ENCODE results near the gene VWA1. TPM values are rescaled to one million over a fixed set of nuclear protein-coding genes. Genes with fewer than 3 reads are reported as not detected.
"Not testable (repeated sequence)": the region's sequence is repeated elsewhere in the genome, so short reads cannot be mapped to it uniquely, and the experiment has no call there.

Gene VWA1
- total RNA-seq, 4 donors from 2014 or later: 142 to 261 (median 161) TPM

DNA sequence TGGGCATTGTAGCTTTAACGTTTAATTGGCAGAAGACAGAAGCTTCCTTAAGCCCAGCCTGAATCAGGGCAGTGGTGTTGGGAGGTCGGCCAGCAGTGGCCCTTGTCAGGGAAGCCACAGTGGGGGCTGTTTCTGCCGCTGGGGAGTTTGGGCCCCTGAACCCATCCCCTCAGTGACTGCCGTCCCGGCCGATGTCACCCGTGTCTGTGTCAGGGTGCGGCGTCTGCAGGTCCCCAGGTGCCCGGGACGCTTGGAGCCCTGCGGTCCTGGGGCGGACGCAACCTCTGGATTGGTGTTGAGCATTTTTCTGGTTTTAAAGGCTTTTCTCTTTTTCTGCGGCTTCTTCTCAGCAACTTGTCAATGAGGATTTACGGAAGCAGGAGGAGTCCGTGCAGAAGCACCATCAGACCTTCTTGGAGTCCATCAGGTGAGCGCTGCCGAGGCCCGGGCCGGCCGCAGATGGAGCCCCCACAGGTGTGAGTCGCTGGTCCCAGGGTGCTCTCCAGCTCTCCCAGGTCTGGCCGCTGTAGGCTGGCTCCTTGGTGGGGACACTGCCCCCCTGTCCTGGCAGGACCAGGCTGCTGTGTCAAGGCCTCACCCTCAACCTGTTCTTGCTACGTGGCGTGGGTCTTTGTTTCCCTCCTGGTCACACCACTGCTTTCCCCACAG is 16.3 kb downstream of the VWA1 start:
- H3K9me3 ChIP-seq: no peaks in the 10 kb centered on the region
- H3K4me1 ChIP-seq: no peaks in the 10 kb centered on the region
- H3K36me3 ChIP-seq: no peaks in the 10 kb centered on the region
- no peaks in the 10 kb centered on the region for H3K27me3 ChIP-seq
- no peak for DNase-seq (ENCODE audit: low spot score in 2 of 2)
- TF ChIP-seq CTCF (IDR thresholded peaks at IDR 0.05) (no peak), EP300 (IDR thresholded peaks at IDR 0.05) (no peak), POLR2A (IDR thresholded peaks at IDR 0.05) (no peak)
- WGBS, 2 donors: 90% methylated on average over 26 of the region's 26 CpGs
- no peak overlapping the region for H3K27ac ChIP-seq
- H3K4me3 ChIP-seq: no peak overlapping the region

DNA sequence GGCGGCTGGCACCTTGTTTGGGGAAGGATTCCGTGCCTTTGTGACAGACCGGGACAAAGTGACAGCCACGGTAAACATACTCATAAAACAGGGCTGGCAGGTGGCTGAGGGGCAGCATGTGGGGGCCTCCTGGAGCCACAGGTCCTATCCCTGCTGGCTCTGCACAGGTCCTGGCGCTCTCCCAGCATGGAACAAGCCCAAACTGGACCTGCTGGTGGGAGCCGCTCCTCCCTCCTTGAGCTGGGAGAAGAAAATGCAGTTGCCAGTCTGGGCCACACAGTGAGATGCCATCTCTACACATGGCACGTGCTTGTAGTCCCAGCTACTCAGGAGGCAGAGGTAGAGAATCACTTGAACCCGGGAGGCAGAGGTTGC is 16.9 kb downstream of the VWA1 start:
- WGBS, 2 donors: 74 to 93% methylated on average over 2 to 8 of the region's 8 CpGs
- H3K27ac ChIP-seq; DNase-seq (ENCODE audit: low spot score in 2 of 2); H3K4me3 ChIP-seq; H3K9me3 ChIP-seq; H3K36me3 ChIP-seq; H3K27me3 ChIP-seq; H3K4me1 ChIP-seq: not testable (repeated sequence)

GRCh38 chr1:1452882-1453281 is 17.4 kb downstream of the VWA1 start:
- Histone ChIP-seq H3K27ac (no peak overlapping the region), H3K36me3 (no peaks in the 10 kb centered on the region), H3K27me3 (no peaks in the 10 kb centered on the region), H3K4me1 (no peaks in the 10 kb centered on the region), H3K9me3 (no peaks in the 10 kb centered on the region), H3K4me3 (no peak overlapping the region)
- TF ChIP-seq POLR2A (IDR thresholded peaks at IDR 0.05) (no peak), EP300 (IDR thresholded peaks at IDR 0.05) (no peak), CTCF (IDR thresholded peaks at IDR 0.05) (no peak)
- 90 to 91% methylated on average over 8 to 16 of the region's 16 CpGs for WGBS, 2 donors
- no peak for DNase-seq (ENCODE audit: low spot score in 2 of 2)

- H3K4me1 ChIP-seq; DNase-seq (ENCODE audit: low spot score in 2 of 2); H3K36me3 ChIP-seq; H3K9me3 ChIP-seq; H3K4me3 ChIP-seq; H3K27ac ChIP-seq; H3K27me3 ChIP-seq: not testable (repeated sequence)
- WGBS, 2 donors: 78 to 83% methylated on average over 11 to 34 of the region's 41 CpGs
Observed at GRCh38 chr1:1454286-1455056, 19.0 kb downstream of the VWA1 start.

DNA sequence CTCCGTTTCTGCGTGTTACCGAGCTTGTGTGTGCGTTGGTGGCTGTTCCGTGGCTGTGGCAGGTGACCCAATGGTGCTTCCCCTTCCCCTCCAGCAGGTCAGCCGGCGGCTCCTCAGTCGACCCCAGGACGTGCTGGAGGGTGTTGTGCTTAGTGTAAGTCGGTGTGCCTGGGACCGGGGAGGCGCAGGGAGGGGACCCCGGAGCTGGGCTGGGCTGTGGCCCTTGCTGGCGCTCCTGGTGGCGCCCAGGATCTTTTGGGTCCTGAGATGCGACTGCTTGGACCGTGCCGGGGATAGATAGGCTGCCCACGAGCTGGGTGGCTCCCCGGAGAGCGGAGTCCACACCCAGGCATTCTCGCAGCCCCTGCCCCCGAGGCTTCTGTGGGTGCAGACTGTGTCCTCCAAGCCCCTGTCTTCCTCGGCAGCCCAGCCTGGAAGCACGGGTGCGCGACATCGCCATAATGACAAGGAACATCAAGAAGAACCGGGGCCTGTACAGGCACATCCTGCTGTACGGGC is 19.9 kb downstream of the VWA1 start:
- H3K27ac ChIP-seq: no peak overlapping the region
- no peak overlapping the region for H3K4me3 ChIP-seq
- no peaks in the 10 kb centered on the region for H3K27me3 ChIP-seq
- 88 to 94% methylated on average over 16 to 18 of the region's 30 CpGs for WGBS, 2 donors
- DNase-seq (ENCODE audit: low spot score in 2 of 2): no peak
- no peaks in the 10 kb centered on the region for H3K9me3 ChIP-seq
- H3K4me1 ChIP-seq: no peaks in the 10 kb centered on the region
- no peaks in the 10 kb centered on the region for H3K36me3 ChIP-seq
- TF ChIP-seq POLR2A (IDR thresholded peaks at IDR 0.05): no peak
- TF ChIP-seq CTCF (IDR thresholded peaks at IDR 0.05): no peak
- no peak for TF ChIP-seq EP300 (IDR thresholded peaks at IDR 0.05)

DNA sequence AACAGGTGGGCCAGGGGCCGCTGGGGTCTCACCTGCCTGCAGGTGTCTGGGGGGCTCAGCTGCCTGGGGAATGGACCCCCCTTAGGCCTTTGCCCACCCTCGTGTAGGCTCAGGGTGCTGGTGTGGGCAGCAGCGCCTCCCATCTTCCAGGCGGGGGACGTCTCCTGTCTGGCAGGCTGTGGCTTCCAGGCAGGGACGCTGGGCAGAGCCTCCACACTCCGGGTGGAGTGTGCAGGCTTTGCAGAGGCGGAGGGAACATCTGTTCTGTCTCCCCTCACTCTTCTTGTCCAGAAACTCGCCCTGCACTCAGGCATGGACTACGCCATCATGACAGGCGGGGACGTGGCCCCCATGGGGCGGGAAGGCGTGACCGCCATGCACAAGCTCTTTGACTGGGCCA is 20.4 kb downstream of the VWA1 start:
- not testable (repeated sequence) for H3K4me3 ChIP-seq; H3K27me3 ChIP-seq; DNase-seq (ENCODE audit: low spot score in 2 of 2); H3K4me1 ChIP-seq; H3K9me3 ChIP-seq; H3K36me3 ChIP-seq; H3K27ac ChIP-seq
- 100% methylated on average over 1 of the region's 15 CpGs; no CpG with 5 or more reads in 1 of the 2 donors for WGBS, 2 donors

DNA sequence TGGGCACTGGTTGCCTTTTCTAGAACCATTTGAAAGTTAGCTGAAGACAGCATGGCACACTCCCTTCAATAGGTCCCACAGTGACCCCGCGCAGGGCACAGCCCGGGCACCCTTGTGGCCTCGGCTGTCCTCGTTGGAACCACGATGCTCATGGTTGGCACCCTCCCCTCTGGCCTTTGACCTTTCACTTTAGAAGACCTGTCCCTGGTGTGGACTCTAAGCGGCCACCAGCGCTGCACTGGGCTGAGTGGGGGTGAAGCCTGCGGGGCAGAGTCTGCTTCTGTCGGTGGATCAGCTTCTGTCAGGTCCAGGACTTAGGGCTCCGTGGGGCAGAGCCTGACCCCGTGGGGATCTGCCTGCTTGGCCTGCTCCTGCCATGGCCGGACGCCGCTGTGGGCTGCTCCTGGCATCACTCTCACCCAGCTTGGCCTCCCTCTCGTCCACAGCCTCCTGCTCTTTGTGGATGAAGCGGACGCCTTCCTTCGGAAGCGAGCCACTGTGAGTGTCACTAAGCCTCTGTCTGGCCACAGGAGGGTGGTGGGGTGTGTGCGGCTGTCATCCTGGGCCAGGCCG is 21.3 kb downstream of the VWA1 start:
- H3K4me3 ChIP-seq; DNase-seq (ENCODE audit: low spot score in 2 of 2); H3K36me3 ChIP-seq; H3K27ac ChIP-seq; H3K27me3 ChIP-seq; H3K4me1 ChIP-seq; H3K9me3 ChIP-seq: not testable (repeated sequence)
- 79 to 88% methylated on average over 14 to 15 of the region's 22 CpGs for WGBS, 2 donors

DNA sequence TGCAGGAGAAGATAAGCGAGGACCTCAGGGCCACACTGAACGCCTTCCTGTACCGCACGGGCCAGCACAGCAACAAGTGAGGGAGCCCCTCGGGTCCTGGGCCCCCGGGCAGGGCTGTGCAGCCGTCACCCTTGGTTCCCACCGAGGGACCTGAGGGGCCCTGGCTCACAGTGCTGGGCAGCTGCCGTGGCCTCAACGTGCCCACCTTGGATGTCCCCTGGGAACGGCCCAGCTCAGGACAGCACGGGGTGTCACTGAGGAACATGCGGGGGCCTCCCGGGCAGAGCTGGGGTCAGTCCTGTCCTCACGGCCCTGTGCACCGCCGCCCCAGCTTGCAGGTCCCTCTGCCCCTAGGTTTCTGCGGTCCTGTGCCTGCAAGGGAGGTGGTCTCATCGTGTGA is 23.7 kb downstream of the VWA1 start:
- not testable (repeated sequence) for H3K4me1 ChIP-seq; H3K9me3 ChIP-seq; H3K27ac ChIP-seq; H3K4me3 ChIP-seq; DNase-seq (ENCODE audit: low spot score in 2 of 2); H3K27me3 ChIP-seq
- 100% methylated on average over 1 of the region's 19 CpGs for WGBS, 2 donors
- H3K36me3 ChIP-seq: peaks cover 0 to 12% (median 0%) of the 10 kb centered on the region in 3 donors

- H3K4me3 ChIP-seq; DNase-seq (ENCODE audit: low spot score in 2 of 2); H3K9me3 ChIP-seq; H3K27me3 ChIP-seq; H3K27ac ChIP-seq; H3K4me1 ChIP-seq: not testable (repeated sequence)
- WGBS, 2 donors: 84 to 90% methylated on average over 11 to 14 of the region's 14 CpGs
- peaks cover 0 to 12% (median 0%) of the 10 kb centered on the region in 3 donors for H3K36me3 ChIP-seq
Observed at GRCh38 chr1:1459711-1460110, 24.2 kb downstream of the VWA1 start.

Measured in tibial nerve (tissue), 4 donors.